Type B pancreatic cell (in vitro differentiated cells): ENCODE data around the gene DUSP9. TPM values are rescaled to one million over a fixed set of nuclear protein-coding genes. Genes with fewer than 3 reads are reported as not detected.

Experiments
- DNase-seq: peaks from one replicate; pipeline ENCODE4 v3.0.0; 2021; ENCODE audit warnings: mixed read lengths; ENCODE audit not compliant: unreplicated experiment; ENCODE audit errors: extremely low spot score
- H3K27ac Mint-ChIP-seq: 2 replicates; pipeline ENCODE4 v1.8.0; 2021; ENCODE audit warnings: mild to moderate bottlenecking, mixed read lengths
- H3K27me3 Mint-ChIP-seq: 2 replicates; pipeline ENCODE4 v1.8.0; 2021; ENCODE audit warnings: mixed read lengths
- H3K36me3 Mint-ChIP-seq: 2 replicates; pipeline ENCODE4 v1.8.0; 2021; ENCODE audit warnings: mixed read lengths
- H3K4me1 Mint-ChIP-seq: one replicate; pipeline ENCODE4 v1.8.0; 2021; ENCODE audit warnings: mixed read lengths; ENCODE audit not compliant: unreplicated experiment
- H3K4me3 Mint-ChIP-seq: 2 replicates; pipeline ENCODE4 v1.8.0; 2021; ENCODE audit warnings: mild to moderate bottlenecking, mixed read lengths
- H3K9me3 Mint-ChIP-seq: 2 replicates; pipeline ENCODE4 v1.8.0; 2021; ENCODE audit warnings: mixed read lengths
- CTCF ChIP-seq: fragments of 200-600 bp; sonication (generic); conservative IDR thresholded peaks from 2 replicates; pipeline ENCODE4 v1.5.0; 2021; ENCODE audit warnings: antibody characterized with exemption, mild to moderate bottlenecking
- total RNA-seq: library from RNA; stranded (reverse); gene quantifications from 2 replicates; pipeline ENCODE4 v1.2.1, GENCODE V29; 2021; ENCODE audit warnings: low replicate concordance

DUSP9 gene
- total RNA-seq, 1 donor from 2014 or later = 9.5 TPM

GRCh38 chrX:153649915-153650782, 3.1 kb downstream of the DUSP9 start:
- TF ChIP-seq CTCF = no peak
- Mint-ChIP-seq H3K4me3 (no peak overlapping the region), H3K27me3 (peaks cover 13% of the 10 kb centered on the region), H3K27ac (no peak overlapping the region), H3K36me3 (no peaks in the 10 kb centered on the region), H3K4me1 (no peaks in the 10 kb centered on the region), H3K9me3 (peaks cover 7% of the 10 kb centered on the region)
- no peak for DNase-seq

DNA sequence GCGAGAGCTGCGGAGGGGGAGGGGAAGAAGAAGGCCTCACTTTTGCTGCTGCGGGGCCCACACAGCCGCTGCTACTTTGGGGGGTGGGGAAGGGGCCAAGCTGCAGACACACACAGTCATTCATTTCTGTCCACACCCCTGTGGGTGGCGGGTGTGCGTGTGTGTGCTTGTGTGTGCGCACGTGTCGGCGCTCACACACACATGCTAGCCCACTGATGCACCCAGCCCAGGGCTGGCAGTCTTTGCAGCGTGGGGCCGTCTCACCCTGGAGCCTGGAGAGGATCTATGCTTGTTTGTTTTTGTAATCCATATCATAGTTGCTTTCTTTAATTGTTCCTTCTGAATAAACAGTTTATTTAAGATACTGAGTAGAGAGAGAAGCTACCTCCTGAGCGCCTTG, 4.0 kb downstream of the DUSP9 start:
- Mint-ChIP-seq H3K27ac (no peak overlapping the region), H3K4me1 (no peaks in the 10 kb centered on the region), H3K4me3 (no peak overlapping the region), H3K27me3 (peaks cover 7% of the 10 kb centered on the region), H3K9me3 (peaks cover 7% of the 10 kb centered on the region), H3K36me3 (no peaks in the 10 kb centered on the region)
- TF ChIP-seq CTCF = no peak
- DNase-seq = no peak

DNA sequence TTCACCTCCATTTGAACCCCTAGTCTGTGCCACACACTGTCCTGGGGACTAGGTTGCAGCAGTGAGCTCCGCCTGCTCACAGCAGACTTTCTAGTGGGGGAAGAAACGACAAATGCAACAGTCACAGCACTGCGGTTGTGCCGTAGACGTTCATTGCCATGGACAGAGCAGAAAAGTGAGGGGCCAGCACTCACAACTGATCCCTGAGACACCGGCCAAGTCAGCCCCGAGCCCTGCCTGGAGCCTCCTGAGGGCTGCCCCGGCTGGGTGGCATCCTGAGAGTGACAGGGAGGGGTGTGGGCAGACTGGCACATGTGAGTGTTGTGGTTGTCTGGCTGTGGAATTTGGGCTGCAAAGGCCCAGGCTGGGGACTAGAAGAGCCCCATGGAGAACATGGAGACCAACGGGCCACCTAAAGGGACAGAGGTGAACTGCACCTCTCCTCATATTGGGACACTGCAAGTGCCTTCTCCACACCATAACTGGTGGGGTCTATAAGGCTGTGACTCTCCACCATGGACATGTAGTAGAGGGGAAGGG, 4.6 kb downstream of the DUSP9 start:
- H3K36me3 Mint-ChIP-seq = no peaks in the 10 kb centered on the region
- peaks cover 7% of the 10 kb centered on the region for H3K9me3 Mint-ChIP-seq
- DNase-seq = no peak
- peaks cover 3% of the 10 kb centered on the region for H3K27me3 Mint-ChIP-seq
- H3K27ac Mint-ChIP-seq = no peak overlapping the region
- peak; percentile 51 for TF ChIP-seq CTCF
- no peak overlapping the region for H3K4me3 Mint-ChIP-seq
- no peaks in the 10 kb centered on the region for H3K4me1 Mint-ChIP-seq

GRCh38 chrX:153653556-153653955, 6.6 kb downstream of the DUSP9 start:
- Mint-ChIP-seq H3K4me1 (no peaks in the 10 kb centered on the region), H3K27ac (no peak overlapping the region), H3K4me3 (no peak overlapping the region), H3K9me3 (peaks cover 7% of the 10 kb centered on the region), H3K27me3 (peaks cover 4% of the 10 kb centered on the region), H3K36me3 (no peaks in the 10 kb centered on the region)
- TF ChIP-seq CTCF = no peak
- no peak for DNase-seq

GRCh38 chrX:153657161-153657560, 10.2 kb downstream of the DUSP9 start:
- TF ChIP-seq CTCF = no peak
- peaks cover 6% of the 10 kb centered on the region for H3K9me3 Mint-ChIP-seq
- no peak overlapping the region for H3K4me3 Mint-ChIP-seq
- no peaks in the 10 kb centered on the region for H3K36me3 Mint-ChIP-seq
- peaks cover 27% of the 10 kb centered on the region for H3K27me3 Mint-ChIP-seq
- H3K4me1 Mint-ChIP-seq = no peaks in the 10 kb centered on the region
- no peak for DNase-seq
- no peak overlapping the region for H3K27ac Mint-ChIP-seq
